ENCODE measurements around the gene EEF1A1. TPM values are rescaled to one million over a fixed set of nuclear protein-coding genes. Genes with fewer than 3 reads are reported as not detected.
"Not testable (repeated sequence)": the region's sequence is repeated elsewhere in the genome, so short reads cannot be mapped to it uniquely, and the experiment has no call there.

EEF1A1 gene
- polyA plus RNA-seq, 4 donors = 17,301 to 23,089 (median 19,467) TPM

GRCh38 chr6:73538116-73538779, 17.4 kb upstream of the EEF1A1 start:
- no peak for DNase-seq (ENCODE audit: low read depth in 4 of 4, low spot score in 2 of 4)

GRCh38 chr6:73537677-73538076, 16.8 kb upstream of the EEF1A1 start:
- DNase-seq (ENCODE audit: low read depth in 4 of 4, low spot score in 2 of 4) = no peak

- DNase-seq (ENCODE audit: low read depth in 4 of 4, low spot score in 2 of 4) = no peak
Measured at GRCh38 chr6:73534628-73535027, 13.8 kb upstream of the EEF1A1 start.

GRCh38 chr6:73532293-73532692, 11.5 kb upstream of the EEF1A1 start:
- no peak for DNase-seq (ENCODE audit: low read depth in 4 of 4, low spot score in 2 of 4)

GRCh38 chr6:73528897-73529296, 8.1 kb upstream of the EEF1A1 start:
- no peak for DNase-seq (ENCODE audit: low read depth in 4 of 4, low spot score in 2 of 4)

GRCh38 chr6:73525546-73526330, 4.9 kb upstream of the EEF1A1 start:
- no peak for DNase-seq (ENCODE audit: low read depth in 4 of 4, low spot score in 2 of 4)

GRCh38 chr6:73523434-73524123, 2.7 kb upstream of the EEF1A1 start:
- DNase-seq (ENCODE audit: low read depth in 4 of 4, low spot score in 2 of 4) = peak in 3 of 4 donors; percentile 45 to 70 (median 50)

- peak; percentile 73 to 94 (median 80) for DNase-seq (ENCODE audit: low read depth in 4 of 4, low spot score in 2 of 4)
Measured at GRCh38 chr6:73521351-73521985, 636 bp upstream of the EEF1A1 start.

GRCh38 chr6:73519926-73520687, 725 bp downstream of the EEF1A1 start:
- DNase-seq (ENCODE audit: low read depth in 4 of 4, low spot score in 2 of 4) = peak in 3 of 4 donors; percentile 28 to 62 (median 50)

- DNase-seq (ENCODE audit: low read depth in 4 of 4, low spot score in 2 of 4) = not testable (repeated sequence)
Measured at GRCh38 chr6:73518982-73519881, 1.6 kb downstream of the EEF1A1 start.

- not testable (repeated sequence) for DNase-seq (ENCODE audit: low read depth in 4 of 4, low spot score in 2 of 4)
Measured at GRCh38 chr6:73518100-73518981, 2.5 kb downstream of the EEF1A1 start.

- DNase-seq (ENCODE audit: low read depth in 4 of 4, low spot score in 2 of 4) = no peak
Measured at GRCh38 chr6:73516514-73517489, 4.0 kb downstream of the EEF1A1 start.

- no peak for DNase-seq (ENCODE audit: low read depth in 4 of 4, low spot score in 2 of 4)
Measured at GRCh38 chr6:73515204-73515655, 5.6 kb downstream of the EEF1A1 start.

GRCh38 chr6:73514746-73515110, 6.1 kb downstream of the EEF1A1 start:
- no peak for DNase-seq (ENCODE audit: low read depth in 4 of 4, low spot score in 2 of 4)

- no peak for DNase-seq (ENCODE audit: low read depth in 4 of 4, low spot score in 2 of 4)
Measured at GRCh38 chr6:73513496-73513854, 7.4 kb downstream of the EEF1A1 start.

GRCh38 chr6:73511796-73512195, 9.0 kb downstream of the EEF1A1 start:
- no peak for DNase-seq (ENCODE audit: low read depth in 4 of 4, low spot score in 2 of 4)

GRCh38 chr6:73509851-73510250, 11.0 kb downstream of the EEF1A1 start:
- DNase-seq (ENCODE audit: low read depth in 4 of 4, low spot score in 2 of 4) = no peak

Measured in left renal cortex interstitium (tissue), 4 donors.